Panc1 (cell line): ENCODE measurements around the gene NRBF2. TPM values are rescaled to one million over a fixed set of nuclear protein-coding genes. Genes with fewer than 3 reads are reported as not detected.

ENCODE experiments used
- ATAC-seq: fragments of 200-7000 bp; cut with Tn5 transposase; 2 replicates; pipeline ENCODE4 v1.9.1; 2020; ENCODE audit warnings: mild to moderate bottlenecking, moderate library complexity
- BruUV-seq: library from RNA; stranded (reverse); fragments of 400-500 nt; replicated peaks from 2 replicates; lab custom pipeline; 2021; lab: Mats Ljungman, UMichigan
- CTCF ChIA-PET: fragments of 300-600 bp; sonication (Branson Sonifier 250); formaldehyde crosslinking; loops from one replicate; lab custom pipeline; 2022; ENCODE audit warnings: antibody characterized with exemption; lab: Charles Lee
- POLR2A ChIA-PET: fragments of 300-600 bp; sonication (Branson Sonifier 250); formaldehyde crosslinking; loops from one replicate; lab custom pipeline; 2022; ENCODE audit warnings: antibody characterized with exemption; lab: Charles Lee
- DNase-seq: peaks from one replicate; pipeline ENCODE4 v3.0.0-alpha.2; 2010; ENCODE audit warnings: low read depth, low spot score
- H3K27ac ChIP-seq: 2 replicates; pipeline ENCODE4 v1.5.1; 2011; ENCODE audit warnings: mild to moderate bottlenecking, low read length, inconsistent platforms
- H3K27me3 ChIP-seq: fragments of 200-500 bp; sonication (Bioruptor generic); 2 replicates; pipeline ENCODE4 v1.6.0; 2014; ENCODE audit warnings: low read length, inconsistent platforms; ENCODE audit not compliant: control insufficient read depth, insufficient read depth
- H3K36me3 ChIP-seq: fragments of 200-500 bp; sonication (Bioruptor generic); 2 replicates; pipeline ENCODE4 v1.5.1; 2014; ENCODE audit warnings: inconsistent platforms, mild to moderate bottlenecking, low read length, moderate library complexity; ENCODE audit not compliant: control insufficient read depth, insufficient read depth
- H3K4me1 ChIP-seq: 2 replicates; pipeline ENCODE4 v1.5.1; 2011; ENCODE audit warnings: inconsistent platforms, mild to moderate bottlenecking, low read length, moderate library complexity; ENCODE audit not compliant: control insufficient read depth, insufficient read depth
- H3K4me3 ChIP-seq, 2 experiments: 2 replicates each; pipeline ENCODE4 v1.5.1; 2011 to 2012; ENCODE audit warnings: low read depth in 2 of 2, low read length in 2 of 2, mild to moderate bottlenecking in 2 of 2, inconsistent platforms in 1 of 2, moderate library complexity in 1 of 2
- H3K9me3 ChIP-seq: fragments of 200-500 bp; sonication (Bioruptor generic); 2 replicates; pipeline ENCODE4 v1.5.1; 2014; ENCODE audit warnings: low read depth, mild to moderate bottlenecking, inconsistent platforms, low read length, moderate library complexity; ENCODE audit not compliant: control insufficient read depth, insufficient read depth
- CTCF ChIP-seq: fragments of 450-650 bp; IDR thresholded peaks from 2 replicates; pipeline ENCODE4 v1.5.1; 2017; ENCODE audit warnings: mild to moderate bottlenecking
- POLR2AphosphoS5 ChIP-seq: IDR thresholded peaks from 2 replicates; pipeline ENCODE4 v1.6.1; 2012; ENCODE audit warnings: mild to moderate bottlenecking, low read depth, low read length, moderate library complexity
- REST ChIP-seq, 2 experiments: IDR thresholded peaks; 2 replicates each; pipeline ENCODE4 v1.6.1; 2011 to 2012; ENCODE audit warnings: low read depth in 2 of 2, control low read depth in 1 of 2, low read length in 1 of 2, mild to moderate bottlenecking in 1 of 2, moderate library complexity in 1 of 2; ENCODE audit not compliant: insufficient read depth in 1 of 2
- SIN3A ChIP-seq: IDR thresholded peaks from 2 replicates; pipeline ENCODE4 v1.6.1; 2012; ENCODE audit warnings: low read depth, mild to moderate bottlenecking, low read length, moderate library complexity, borderline replicate concordance; ENCODE audit not compliant: insufficient read depth
- TCF7L2 ChIP-seq: IDR thresholded peaks from 2 replicates; pipeline ENCODE4 v1.6.1; 2011; ENCODE audit warnings: mild to moderate bottlenecking, low read depth, low read length, inconsistent platforms
- in situ Hi-C: cut with HindIII; loops from 2 replicates; pipeline ENCODE4 v1.10.0; 2016; ENCODE audit warnings: low sequenced_read_pairs, low pct_unique_long_range_greater_than_20kb
- intact Hi-C: fragments of 100-400 bp; cut with micrococcal nuclease; formaldehyde crosslinking; loops from one replicate; pipeline ENCODE4 v1.10.0; 2022; ENCODE audit not compliant: unreplicated experiment
- total RNA-seq: library from RNA; stranded (reverse); gene quantifications from one replicate; pipeline ENCODE4 v1.2.1, GENCODE V29; 2021; ENCODE audit not compliant: unreplicated experiment

Gene NRBF2
- total RNA-seq, 1 experiment from 2014 or later: 25.7 TPM

- BruUV-seq: no TSS peak
- intact Hi-C loops: loop anchor here (5.0 kb wide), 3 partner anchors 562 to 717 kb away; no protein-coding TSS in a partner anchor
- ChIA-PET POLR2A (no interaction called here), CTCF (no interaction called here)
- H3K4me3 ChIP-seq: no peak overlapping the region
- ATAC-seq (no peak), DNase-seq (no peak)
- TF ChIP-seq CTCF (no peak), SIN3A (no peak), POLR2AphosphoS5 (no peak), REST (IDR thresholded peaks at IDR 0.05; ENCODE audit: insufficient read depth in 1 of 2, low read depth in 2 of 2, low read length in 1 of 2) (no peak), TCF7L2 (no peak)
- H3K9me3 ChIP-seq: no peaks in the 10 kb centered on the region
- in situ Hi-C loops: no loop called here
- H3K36me3 ChIP-seq: peaks cover 11% of the 10 kb centered on the region
- H3K4me1 ChIP-seq: no peaks in the 10 kb centered on the region
- no peaks in the 10 kb centered on the region for H3K27me3 ChIP-seq
- H3K27ac ChIP-seq: no peak overlapping the region
Measured at GRCh38 chr10:63154546-63155387, 21.6 kb downstream of the NRBF2 start.

GRCh38 chr10:63155388-63156020, 22.4 kb downstream of the NRBF2 start:
- POLR2A ChIA-PET: interaction anchor here (0.7 kb wide), 1 partner anchor 347 kb away, joined by 9 read pairs; no protein-coding TSS in a partner anchor
- intact Hi-C loops: loop anchor here (5.0 kb wide), 3 partner anchors 563 to 718 kb away; no protein-coding TSS in a partner anchor
- TF ChIP-seq REST (IDR thresholded peaks at IDR 0.05; ENCODE audit: insufficient read depth in 1 of 2, low read depth in 2 of 2, low read length in 1 of 2) (no peak), TCF7L2 (no peak), CTCF (no peak), SIN3A (no peak), POLR2AphosphoS5 (no peak)
- ATAC-seq: no peak
- CTCF ChIA-PET: no interaction called here
- peaks cover 11% of the 10 kb centered on the region for H3K36me3 ChIP-seq
- in situ Hi-C loops: no loop called here
- H3K4me3 ChIP-seq: no peak overlapping the region
- BruUV-seq: no TSS peak
- no peak overlapping the region for H3K27ac ChIP-seq
- no peaks in the 10 kb centered on the region for H3K27me3 ChIP-seq
- no peaks in the 10 kb centered on the region for H3K4me1 ChIP-seq
- H3K9me3 ChIP-seq: no peaks in the 10 kb centered on the region
- DNase-seq: no peak
